ENCODE data around the gene NRXN3. TPM values are rescaled to one million over a fixed set of nuclear protein-coding genes. Genes with fewer than 3 reads are reported as not detected.

The NRXN3 gene
- polyA plus RNA-seq, 6 donors from 2014 or later = not detected

- DNase-seq = no peak
- no peaks in the 10 kb centered on the region for H3K36me3 Mint-ChIP-seq
- H3K27me3 Mint-ChIP-seq = peaks cover 16 to 40% (median 31%) of the 10 kb centered on the region in 3 donors
- no peak overlapping the region for H3K4me3 Mint-ChIP-seq
- peaks cover 0 to 3% (median 0%) of the 10 kb centered on the region in 7 donors for H3K9me3 Mint-ChIP-seq
- no peaks in the 10 kb centered on the region for H3K4me1 Mint-ChIP-seq
- ATAC-seq (ENCODE audit: low read depth in 2 of 2) = no peak
- no peak overlapping the region for H3K27ac Mint-ChIP-seq
Observed at GRCh38 chr14:78324353-78324752, 154.2 kb downstream of the NRXN3 start.

- ATAC-seq (ENCODE audit: low read depth in 2 of 2) (no peak), DNase-seq (no peak)
- H3K9me3 Mint-ChIP-seq = peaks cover 0 to 3% (median 0%) of the 10 kb centered on the region in 7 donors
- H3K4me1 Mint-ChIP-seq = no peaks in the 10 kb centered on the region
- H3K27me3 Mint-ChIP-seq = peaks cover 6 to 31% (median 25%) of the 10 kb centered on the region in 3 donors
- H3K4me3 Mint-ChIP-seq = no peak overlapping the region
- no peaks in the 10 kb centered on the region for H3K36me3 Mint-ChIP-seq
- H3K27ac Mint-ChIP-seq = no peak overlapping the region
Observed at GRCh38 chr14:78325911-78326310, 155.7 kb downstream of the NRXN3 start.

- DNase-seq = no peak
- H3K27me3 Mint-ChIP-seq = peaks cover 0 to 27% (median 8%) of the 10 kb centered on the region in 3 donors
- peak overlapping the region in 1 of 6 donors; percentile 44 for H3K27ac Mint-ChIP-seq
- H3K4me1 Mint-ChIP-seq = no peaks in the 10 kb centered on the region
- no peaks in the 10 kb centered on the region for H3K36me3 Mint-ChIP-seq
- peaks cover 0 to 3% (median 0%) of the 10 kb centered on the region in 7 donors for H3K9me3 Mint-ChIP-seq
- no peak for ATAC-seq (ENCODE audit: low read depth in 2 of 2)
- H3K4me3 Mint-ChIP-seq = no peak overlapping the region
Observed at GRCh38 chr14:78327426-78328221, 157.5 kb downstream of the NRXN3 start.

- H3K4me3 Mint-ChIP-seq = no peak overlapping the region
- H3K27me3 Mint-ChIP-seq = peaks cover 0 to 28% (median 13%) of the 10 kb centered on the region in 3 donors
- DNase-seq (no peak), ATAC-seq (ENCODE audit: low read depth in 2 of 2) (no peak)
- H3K27ac Mint-ChIP-seq = no peak overlapping the region
- H3K36me3 Mint-ChIP-seq = no peaks in the 10 kb centered on the region
- no peaks in the 10 kb centered on the region for H3K4me1 Mint-ChIP-seq
- peaks cover 0 to 9% (median 0%) of the 10 kb centered on the region in 7 donors for H3K9me3 Mint-ChIP-seq
Observed at GRCh38 chr14:78329371-78329770, 159.2 kb downstream of the NRXN3 start.

GRCh38 chr14:78335531-78335930 lies 165.4 kb downstream of the NRXN3 start:
- H3K4me3 Mint-ChIP-seq = no peak overlapping the region

GRCh38 chr14:78340250-78340649 lies 170.1 kb downstream of the NRXN3 start:
- Mint-ChIP-seq H3K27me3 (no peaks in the 10 kb centered on the region), H3K27ac (no peak overlapping the region), H3K9me3 (peaks cover 0 to under 1% (median 0%) of the 10 kb centered on the region in 7 donors), H3K4me1 (no peaks in the 10 kb centered on the region), H3K36me3 (no peaks in the 10 kb centered on the region), H3K4me3 (no peak overlapping the region)
- DNase-seq (no peak), ATAC-seq (ENCODE audit: low read depth in 2 of 2) (no peak)

More at GRCh38 chr14:78335531-78335930, 165.4 kb downstream of the NRXN3 start:
- ATAC-seq (ENCODE audit: low read depth in 2 of 2) = no peak
- peaks cover 0 to 12% (median 10%) of the 10 kb centered on the region in 3 donors for H3K27me3 Mint-ChIP-seq
- H3K4me1 Mint-ChIP-seq = no peaks in the 10 kb centered on the region
- H3K36me3 Mint-ChIP-seq = no peaks in the 10 kb centered on the region
- no peak overlapping the region for H3K27ac Mint-ChIP-seq
- no peak for DNase-seq
- H3K9me3 Mint-ChIP-seq = peaks cover 0 to 6% (median 0%) of the 10 kb centered on the region in 7 donors

- H3K9me3 Mint-ChIP-seq = no peaks in the 10 kb centered on the region
- no peak overlapping the region for H3K4me3 Mint-ChIP-seq
- ATAC-seq (ENCODE audit: low read depth in 2 of 2) (no peak), DNase-seq (no peak)
- H3K27me3 Mint-ChIP-seq = no peaks in the 10 kb centered on the region
- no peak overlapping the region for H3K27ac Mint-ChIP-seq
- H3K36me3 Mint-ChIP-seq = no peaks in the 10 kb centered on the region
- no peaks in the 10 kb centered on the region for H3K4me1 Mint-ChIP-seq
Observed at GRCh38 chr14:78341827-78342389, 171.7 kb downstream of the NRXN3 start.

- H3K36me3 Mint-ChIP-seq = no peaks in the 10 kb centered on the region
- no peak overlapping the region for H3K4me3 Mint-ChIP-seq
- peaks cover 0 to 4% (median 0%) of the 10 kb centered on the region in 7 donors for H3K9me3 Mint-ChIP-seq
- DNase-seq (no peak), ATAC-seq (ENCODE audit: low read depth in 2 of 2) (no peak)
- H3K27ac Mint-ChIP-seq = peak overlapping the region in 1 of 6 donors; percentile 45
- no peaks in the 10 kb centered on the region for H3K4me1 Mint-ChIP-seq
- no peaks in the 10 kb centered on the region for H3K27me3 Mint-ChIP-seq
Observed at GRCh38 chr14:78342879-78343278, 172.7 kb downstream of the NRXN3 start.

GRCh38 chr14:78344290-78344689 lies 174.1 kb downstream of the NRXN3 start:
- no peaks in the 10 kb centered on the region for H3K4me1 Mint-ChIP-seq
- no peaks in the 10 kb centered on the region for H3K27me3 Mint-ChIP-seq
- no peak for ATAC-seq (ENCODE audit: low read depth in 2 of 2)
- no peaks in the 10 kb centered on the region for H3K36me3 Mint-ChIP-seq
- DNase-seq = no peak
- no peak overlapping the region for H3K4me3 Mint-ChIP-seq
- peaks cover 0 to 4% (median 0%) of the 10 kb centered on the region in 7 donors for H3K9me3 Mint-ChIP-seq
- no peak overlapping the region for H3K27ac Mint-ChIP-seq

GRCh38 chr14:78345131-78345744 lies 175.1 kb downstream of the NRXN3 start:
- DNase-seq (no peak), ATAC-seq (ENCODE audit: low read depth in 2 of 2) (no peak)
- Mint-ChIP-seq H3K36me3 (peaks cover 0 to 2% of the 10 kb centered on the region in 2 donors), H3K27me3 (no peaks in the 10 kb centered on the region), H3K4me1 (no peaks in the 10 kb centered on the region), H3K27ac (peak overlapping the region in 1 of 6 donors; percentile 18), H3K9me3 (peaks cover 0 to 4% (median 0%) of the 10 kb centered on the region in 7 donors), H3K4me3 (no peak overlapping the region)

- peaks cover 0 to 4% (median 0%) of the 10 kb centered on the region in 7 donors for H3K9me3 Mint-ChIP-seq
- no peak for DNase-seq
- H3K27me3 Mint-ChIP-seq = no peaks in the 10 kb centered on the region
- H3K27ac Mint-ChIP-seq = no peak overlapping the region
- no peak overlapping the region for H3K4me3 Mint-ChIP-seq
- H3K4me1 Mint-ChIP-seq = no peaks in the 10 kb centered on the region
- peaks cover 0 to 5% of the 10 kb centered on the region in 2 donors for H3K36me3 Mint-ChIP-seq
- no peak for ATAC-seq (ENCODE audit: low read depth in 2 of 2)
Observed at GRCh38 chr14:78346747-78347146, 176.6 kb downstream of the NRXN3 start.

GRCh38 chr14:78355109-78355508 lies 184.9 kb downstream of the NRXN3 start:
- H3K27me3 Mint-ChIP-seq = peaks cover 0 to 8% (median 5%) of the 10 kb centered on the region in 3 donors

GRCh38 chr14:78356391-78356790 lies 186.2 kb downstream of the NRXN3 start:
- Mint-ChIP-seq H3K4me3 (no peak overlapping the region), H3K27me3 (peaks cover 0 to 8% (median 5%) of the 10 kb centered on the region in 3 donors), H3K9me3 (peaks cover 0 to 6% (median 0%) of the 10 kb centered on the region in 7 donors), H3K27ac (no peak overlapping the region), H3K4me1 (no peaks in the 10 kb centered on the region), H3K36me3 (no peaks in the 10 kb centered on the region)
- DNase-seq = no peak
- no peak for ATAC-seq (ENCODE audit: low read depth in 2 of 2)

More at GRCh38 chr14:78355109-78355508, 184.9 kb downstream of the NRXN3 start:
- no peaks in the 10 kb centered on the region for H3K4me1 Mint-ChIP-seq
- peaks cover 0 to 6% (median 0%) of the 10 kb centered on the region in 7 donors for H3K9me3 Mint-ChIP-seq
- no peak overlapping the region for H3K4me3 Mint-ChIP-seq
- H3K27ac Mint-ChIP-seq = no peak overlapping the region
- ATAC-seq (ENCODE audit: low read depth in 2 of 2) (no peak), DNase-seq (no peak)
- H3K36me3 Mint-ChIP-seq = peaks cover 0 to 4% of the 10 kb centered on the region in 2 donors

Measured in naive B cell (primary cell).